H9 (cell line): Measurements from ENCODE around the gene LPO. TPM values are rescaled to one million over a fixed set of nuclear protein-coding genes. Genes with fewer than 3 reads are reported as not detected.
A peak's percentile ranks its signal among the peaks of the same experiment; 100 is the strongest.

Experiments used
- DNase-seq: peaks from one replicate; pipeline ENCODE4 v3.0.0-alpha.2; 2017
- H2AFZ ChIP-seq: one replicate; pipeline ENCODE4 v1.6.1; 2013; ENCODE audit warnings: mild to moderate bottlenecking, low read length, control low read depth, moderate library complexity
- H2AK5ac ChIP-seq: 2 replicates; pipeline ENCODE4 v1.6.1; 2013; ENCODE audit warnings: low read length, control low read depth, mixed read lengths; ENCODE audit not compliant: insufficient read length
- H2BK120ac ChIP-seq: one replicate; pipeline ENCODE4 v1.6.1; 2013; ENCODE audit warnings: low read depth, mild to moderate bottlenecking, low read length, control low read depth, inconsistent platforms; ENCODE audit not compliant: poor library complexity, severe bottlenecking
- H2BK12ac ChIP-seq: 2 replicates; pipeline ENCODE4 v1.6.1; 2013; ENCODE audit warnings: low read length, control low read depth, mixed read lengths, low read depth; ENCODE audit not compliant: insufficient read length
- H2BK15ac ChIP-seq: 2 replicates; pipeline ENCODE4 v1.6.1; 2013; ENCODE audit warnings: low read depth, low read length, control low read depth
- H2BK20ac ChIP-seq: one replicate; pipeline ENCODE4 v1.6.1; 2013; ENCODE audit warnings: low read depth, mild to moderate bottlenecking, low read length, control low read depth, inconsistent platforms; ENCODE audit not compliant: poor library complexity, severe bottlenecking
- H2BK5ac ChIP-seq: 2 replicates; pipeline ENCODE4 v1.6.1; 2013; ENCODE audit warnings: low read length, control low read depth, mixed read lengths; ENCODE audit not compliant: insufficient read length
- H3K14ac ChIP-seq: 2 replicates; pipeline ENCODE4 v1.6.1; 2013; ENCODE audit warnings: low read length, control low read depth; ENCODE audit not compliant: insufficient read depth
- H3K18ac ChIP-seq: 2 replicates; pipeline ENCODE4 v1.6.1; 2013; ENCODE audit warnings: low read depth, mild to moderate bottlenecking, mixed read lengths, low read length, control low read depth; ENCODE audit not compliant: insufficient read length
- H3K23ac ChIP-seq: 2 replicates; pipeline ENCODE4 v1.6.1; 2013; ENCODE audit warnings: low read length, control low read depth, mixed read lengths, low read depth; ENCODE audit not compliant: insufficient read length
- H3K23me2 ChIP-seq: 2 replicates; pipeline ENCODE4 v1.6.1; 2013; ENCODE audit warnings: low read depth, mild to moderate bottlenecking, mixed read lengths, low read length, control low read depth; ENCODE audit not compliant: insufficient read length, poor library complexity, severe bottlenecking
- H3K27ac ChIP-seq: 2 replicates; pipeline ENCODE4 v1.5.1; 2013; ENCODE audit warnings: low read length, control low read depth, mixed read lengths, low read depth; ENCODE audit not compliant: insufficient read length
- H3K27me3 ChIP-seq: 2 replicates; pipeline ENCODE4 v1.6.1; 2013; ENCODE audit warnings: low read length, control low read depth, inconsistent platforms; ENCODE audit not compliant: insufficient read depth
- H3K4ac ChIP-seq: 2 replicates; pipeline ENCODE4 v1.6.1; 2013; ENCODE audit warnings: low read depth, mild to moderate bottlenecking, control low read depth, inconsistent platforms, low read length, moderate library complexity
- H3K4me1 ChIP-seq: 2 replicates; pipeline ENCODE4 v1.6.1; 2013; ENCODE audit warnings: low read length, control low read depth, inconsistent platforms; ENCODE audit not compliant: insufficient read depth
- H3K4me2 ChIP-seq: 2 replicates; pipeline ENCODE4 v1.6.1; 2013; ENCODE audit warnings: low read length, control low read depth, mixed read lengths; ENCODE audit not compliant: insufficient read length, insufficient read depth
- H3K56ac ChIP-seq: 2 replicates; pipeline ENCODE4 v1.6.1; 2013; ENCODE audit warnings: low read depth, mild to moderate bottlenecking, mixed read lengths, low read length, control low read depth; ENCODE audit not compliant: insufficient read length
- H3K79me1 ChIP-seq: 2 replicates; pipeline ENCODE4 v1.6.1; 2013; ENCODE audit warnings: low read depth, mild to moderate bottlenecking, moderate library complexity, low read length, control low read depth, inconsistent platforms; ENCODE audit not compliant: insufficient read depth, poor library complexity, severe bottlenecking
- H3K79me2 ChIP-seq: 2 replicates; pipeline ENCODE4 v1.6.1; 2013; ENCODE audit warnings: low read length, control low read depth, inconsistent platforms; ENCODE audit not compliant: insufficient read depth
- H3K9ac ChIP-seq: 2 replicates; pipeline ENCODE4 v1.6.1; 2013; ENCODE audit warnings: low read length, control low read depth, mixed read lengths; ENCODE audit not compliant: insufficient read length; ENCODE audit errors: extremely low read depth
- H3K9me3 ChIP-seq: one replicate; pipeline ENCODE4 v1.6.1; 2013; ENCODE audit warnings: low read depth, low read length, inconsistent platforms; ENCODE audit not compliant: control insufficient read depth
- H3T11ph ChIP-seq: one replicate; pipeline ENCODE4 v1.6.1; 2013; ENCODE audit warnings: mild to moderate bottlenecking, low read length, control low read depth, inconsistent platforms
- H4K20me1 ChIP-seq: one replicate; pipeline ENCODE4 v1.6.1; 2013; ENCODE audit not compliant: control insufficient read depth, insufficient read length, insufficient read depth
- H4K5ac ChIP-seq: 2 replicates; pipeline ENCODE4 v1.6.1; 2013; ENCODE audit warnings: low read depth, mild to moderate bottlenecking, mixed read lengths, low read length, control low read depth; ENCODE audit not compliant: insufficient read length
- H4K8ac ChIP-seq: replicated peaks from 2 replicates; pipeline ENCODE4 v1.6.1; 2013; ENCODE audit warnings: low read length, control low read depth, mixed read lengths, low read depth; ENCODE audit not compliant: insufficient read length
- H4K91ac ChIP-seq: 2 replicates; pipeline ENCODE4 v1.6.1; 2013; ENCODE audit warnings: low read depth, mild to moderate bottlenecking, moderate library complexity, mixed read lengths, low read length, control low read depth; ENCODE audit not compliant: insufficient read length
- H3K27ac Mint-ChIP-seq, 3 experiments: 2 replicates in 2 of 3; 3 replicates in 1 of 3; pipeline ENCODE4 v1.8.0; 2020 to 2021; ENCODE audit warnings: mixed read lengths in 3 of 3, mild to moderate bottlenecking in 1 of 3, moderate library complexity in 1 of 3
- H3K27me3 Mint-ChIP-seq: 2 replicates; pipeline ENCODE4 v1.8.0; 2021; ENCODE audit warnings: low read depth, mild to moderate bottlenecking, moderate library complexity, mixed read lengths
- H3K36me3 Mint-ChIP-seq, 3 experiments: 2 replicates in 2 of 3; 3 replicates in 1 of 3; pipeline ENCODE4 v1.8.0; 2020 to 2021; ENCODE audit warnings: low read depth in 3 of 3, mixed read lengths in 3 of 3; ENCODE audit not compliant: insufficient read depth in 1 of 3
- H3K4me1 Mint-ChIP-seq, 2 experiments: 2 replicates each; pipeline ENCODE4 v1.8.0; 2020; ENCODE audit warnings: mixed read lengths in 2 of 2
- H3K4me3 Mint-ChIP-seq, 2 experiments: 2 replicates in 1 of 2; 3 replicates in 1 of 2; pipeline ENCODE4 v1.8.0; 2020 to 2021; ENCODE audit warnings: mild to moderate bottlenecking in 2 of 2, mixed read lengths in 2 of 2, moderate library complexity in 1 of 2
- H3K9me3 Mint-ChIP-seq, 2 experiments: 2 replicates in 1 of 2; 3 replicates in 1 of 2; pipeline ENCODE4 v1.8.0; 2020; ENCODE audit warnings: mild to moderate bottlenecking in 2 of 2, mixed read lengths in 2 of 2, moderate library complexity in 1 of 2
- CTCF ChIP-seq: fragments of 200-600 bp; sonication (generic); conservative IDR thresholded peaks from 3 replicates; pipeline ENCODE4 v1.8.0; 2021; ENCODE audit warnings: antibody characterized with exemption, mild to moderate bottlenecking
- WGBS: extraction: QIAGEN DNeasy Blood & Tissue Kit; methylation state at CpG from one replicate; pipeline ENCODE4 v1.1.7; 2013; ENCODE audit warnings: missing lambda C conversion rate, low lambda C conversion rate, mixed read lengths; ENCODE audit not compliant: insufficient read length; ENCODE audit errors: extremely low coverage; 5-methylcytosine and 5-hydroxymethylcytosine counted together
- total RNA-seq: library from RNA; stranded (reverse); gene quantifications from 2 replicates; pipeline ENCODE4 v1.2.1, GENCODE V29; 2021

LPO gene
- total RNA-seq, 1 experiment from 2014 or later: 0.17 TPM

- H3K9ac ChIP-seq: no peak overlapping the region
- H3K18ac ChIP-seq: no peak overlapping the region
- DNase-seq: no peak
- H3K4ac ChIP-seq: no peak overlapping the region
- no peak overlapping the region for H3K4me2 ChIP-seq
- no peak overlapping the region for H2AFZ ChIP-seq
- H3K27me3 ChIP-seq: no peaks in the 10 kb centered on the region
- H3K27ac ChIP-seq: no peak overlapping the region
- no peak overlapping the region for H3K23ac ChIP-seq
- WGBS: no CpG with 5 or more reads among the region's 2 CpGs
- no peaks in the 10 kb centered on the region for H3K79me2 ChIP-seq
- no peaks in the 10 kb centered on the region for H3K23me2 ChIP-seq
- 0 out of 3 replicates have a peak, but pooled peaks have one; percentile 11 for TF ChIP-seq CTCF
- H3K9me3 ChIP-seq: no peaks in the 10 kb centered on the region
- Mint-ChIP-seq H3K36me3 (no peaks in the 10 kb centered on the region; a peak in 1 of 7 replicates), H3K4me1 (peaks cover 4 to 6% of the 10 kb centered on the region in 2 experiments; a peak in 1 of 4 replicates), H3K9me3 (no peaks in the 10 kb centered on the region), H3K27ac (no peak overlapping the region; a peak in 1 of 7 replicates), H3K27me3 (peaks cover 17% of the 10 kb centered on the region), H3K4me3 (no peak overlapping the region)
- H2BK120ac ChIP-seq: no peak overlapping the region
- no peak overlapping the region for H4K91ac ChIP-seq
- no peak overlapping the region for H4K8ac ChIP-seq
- no peak overlapping the region for H3K14ac ChIP-seq
- H2BK12ac ChIP-seq: no peak overlapping the region
- no peak overlapping the region for H2BK15ac ChIP-seq
- H2BK20ac ChIP-seq: no peak overlapping the region
- H2AK5ac ChIP-seq: no peak overlapping the region
- H4K5ac ChIP-seq: no peak overlapping the region
- no peaks in the 10 kb centered on the region for H4K20me1 ChIP-seq
- H2BK5ac ChIP-seq: no peak overlapping the region
- H3T11ph ChIP-seq: no peak overlapping the region
- no peak overlapping the region for H3K56ac ChIP-seq
- H3K4me1 ChIP-seq: no peaks in the 10 kb centered on the region
- H3K79me1 ChIP-seq: no peaks in the 10 kb centered on the region
Measured at GRCh38 chr17:58276423-58276822, 38.0 kb downstream of the LPO start.
